HCEC 1CT (cell line): ENCODE results near the gene CACNA2D4.

Experiments
- DNase-seq: peaks from one replicate; pipeline ENCODE4 v3.0.0-alpha.2; 2017

Gene CACNA2D4

DNA sequence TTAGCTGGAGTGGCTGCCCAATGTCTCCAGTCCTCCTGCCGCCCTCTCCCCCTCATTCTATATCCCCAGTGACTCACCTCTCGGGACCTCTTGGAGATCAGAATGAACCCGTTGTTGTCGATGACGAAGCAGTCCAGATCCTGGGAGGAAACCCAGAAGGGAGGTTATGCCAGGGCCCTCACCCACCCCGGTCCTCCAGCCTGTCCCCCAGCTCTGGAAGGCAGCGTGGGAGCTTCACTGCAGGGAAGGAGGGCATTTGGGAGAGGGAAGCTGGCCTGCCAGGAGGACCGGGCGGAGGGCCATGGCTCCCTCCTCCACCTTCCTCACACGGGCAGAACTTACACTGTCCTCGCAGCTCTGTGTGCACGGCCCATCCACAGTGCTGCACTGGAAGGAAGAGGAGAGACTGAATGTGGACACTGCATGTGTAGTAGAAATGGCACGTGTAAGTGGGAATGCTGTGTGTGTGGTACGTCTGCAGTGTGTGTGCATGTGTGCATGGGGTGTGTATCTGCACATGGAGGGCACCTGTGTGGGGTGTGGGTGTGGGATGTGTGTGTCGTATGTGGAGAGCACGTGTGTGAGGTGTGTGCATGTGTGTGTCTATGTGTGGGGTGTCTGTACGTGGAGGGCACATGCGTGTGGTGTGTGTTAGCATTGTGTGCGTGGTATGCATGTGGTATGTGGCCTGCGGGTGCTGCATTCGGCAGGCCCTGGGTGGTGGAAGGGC is 108.1 kb downstream of the CACNA2D4 start:
- no peak for DNase-seq

DNA sequence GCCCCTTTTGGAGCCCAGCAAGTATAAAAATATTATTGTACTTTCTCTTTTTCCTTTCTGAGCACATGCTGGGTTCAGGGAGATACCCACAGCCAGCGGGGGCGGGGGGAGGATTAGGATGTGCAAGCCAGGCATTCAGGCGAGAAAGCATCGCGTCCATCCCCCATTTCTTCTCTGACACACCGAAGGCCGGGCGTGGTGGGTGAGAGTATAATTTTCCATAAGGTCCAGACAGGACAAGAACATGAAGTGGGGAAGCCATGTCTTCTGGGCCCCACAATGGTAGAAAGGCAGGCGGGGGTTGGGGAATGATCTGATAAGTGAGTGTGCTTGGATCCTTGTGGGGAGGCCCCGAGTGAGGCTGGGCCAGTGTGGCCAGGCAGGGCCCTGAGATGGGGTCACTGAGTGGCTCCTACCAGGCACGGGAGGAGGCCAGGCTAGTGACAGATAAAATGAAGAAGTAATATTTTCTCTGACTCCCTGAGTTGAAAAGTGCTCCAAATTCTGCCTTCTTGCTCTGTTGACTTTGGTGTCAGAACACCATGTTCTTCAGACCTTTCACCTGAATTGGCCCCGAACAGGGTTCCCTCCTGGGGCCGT is 108.8 kb downstream of the CACNA2D4 start:
- DNase-seq = no peak

GRCh38 chr12:1808798-1809480 is 109.5 kb downstream of the CACNA2D4 start:
- DNase-seq = no peak

GRCh38 chr12:1808036-1808797 is 110.2 kb downstream of the CACNA2D4 start:
- no peak for DNase-seq

- no peak for DNase-seq
Measured at GRCh38 chr12:1807087-1807860, 111.2 kb downstream of the CACNA2D4 start.

DNA sequence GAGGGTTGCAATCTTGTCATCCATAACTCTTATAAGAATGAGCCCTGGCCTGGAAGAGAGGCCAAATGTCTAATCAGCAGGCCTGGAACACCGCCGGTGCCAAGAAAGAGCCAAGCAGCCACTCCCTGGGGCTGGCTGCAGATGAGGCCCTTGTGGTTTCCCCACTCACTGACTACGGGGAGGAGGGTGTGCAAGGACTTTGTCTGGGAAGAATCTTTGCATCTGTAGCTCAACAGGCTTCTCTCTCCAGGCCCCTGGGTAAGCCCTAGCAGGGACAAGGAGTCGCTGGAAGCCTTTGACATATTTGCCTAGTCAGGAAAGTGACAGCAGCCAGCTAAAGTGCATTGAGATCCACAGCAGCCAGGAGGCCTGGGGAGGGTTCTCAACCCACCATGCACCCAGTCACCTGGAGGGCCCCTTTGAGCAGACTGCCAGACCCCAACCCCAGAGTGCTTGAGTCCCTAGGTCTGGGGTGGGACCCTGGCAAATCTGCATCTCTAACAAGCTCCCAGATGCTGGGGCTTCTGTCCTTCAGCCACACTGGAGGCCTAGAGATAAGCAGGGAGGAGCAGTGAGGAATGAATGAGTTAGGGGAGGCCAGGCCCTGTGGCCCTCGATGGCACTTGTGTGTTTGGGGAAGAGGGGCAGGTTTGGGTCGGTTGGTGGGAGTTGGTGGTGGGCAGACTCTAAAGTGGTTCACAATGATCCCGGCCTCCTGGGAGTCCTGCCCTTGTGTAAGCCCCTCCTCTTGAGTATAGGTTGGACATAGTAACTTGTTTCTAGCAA is 112.0 kb downstream of the CACNA2D4 start:
- DNase-seq = no peak

GRCh38 chr12:1805441-1806081 is 112.9 kb downstream of the CACNA2D4 start:
- DNase-seq = no peak

- peak; percentile 83 for DNase-seq
Measured at GRCh38 chr12:1804545-1805332, 113.7 kb downstream of the CACNA2D4 start.

- no peak for DNase-seq
Measured at GRCh38 chr12:1803736-1804135, 114.7 kb downstream of the CACNA2D4 start.

GRCh38 chr12:1801303-1801975 is 117.0 kb downstream of the CACNA2D4 start:
- DNase-seq = no peak

DNA sequence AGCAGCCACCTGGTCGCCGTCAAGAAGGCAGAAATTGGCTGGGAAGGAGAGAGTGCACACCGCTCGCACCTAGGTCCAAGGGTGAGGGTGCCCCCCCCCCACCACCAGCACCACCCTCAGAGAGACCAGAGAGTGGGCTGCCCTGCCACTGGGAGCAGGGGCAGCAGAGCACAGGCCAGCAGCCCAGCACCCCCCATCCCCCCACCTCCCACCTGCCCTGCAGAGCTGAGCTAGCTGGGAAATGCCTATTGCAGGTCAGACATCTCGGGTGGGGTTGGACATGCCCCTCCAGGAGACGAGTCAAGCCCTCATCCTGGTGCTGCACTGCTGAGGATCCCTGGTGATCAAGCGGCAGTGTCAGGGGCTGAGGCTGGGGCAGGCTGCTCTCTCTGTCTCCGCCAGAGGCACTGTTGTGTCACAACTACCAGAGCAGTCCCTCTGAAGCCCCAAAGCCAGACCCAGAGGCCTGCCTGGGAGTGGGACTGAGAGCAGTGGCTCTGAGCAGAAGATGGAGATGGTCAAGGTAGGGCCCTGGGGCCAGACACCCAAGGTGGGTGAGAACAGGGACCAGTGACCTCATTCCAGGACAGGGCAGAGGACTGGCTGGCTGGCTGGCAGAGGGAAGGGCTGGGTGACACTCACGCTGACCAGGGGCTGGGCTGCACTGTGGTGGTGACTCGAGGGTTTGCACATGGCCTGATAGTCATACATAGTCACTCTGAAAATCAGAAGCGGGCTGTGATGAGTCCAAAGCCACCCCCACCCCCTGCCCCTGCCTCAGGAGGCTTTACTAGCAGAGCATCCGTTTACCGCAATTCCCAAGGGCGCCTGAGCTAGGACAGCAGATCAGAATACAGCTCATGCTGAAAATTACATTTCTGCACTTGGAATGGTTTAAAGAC is 117.8 kb downstream of the CACNA2D4 start:
- DNase-seq = no peak

GRCh38 chr12:1799882-1800400 is 118.5 kb downstream of the CACNA2D4 start:
- DNase-seq = no peak

GRCh38 chr12:1799051-1799881 is 119.2 kb downstream of the CACNA2D4 start:
- no peak for DNase-seq

DNA sequence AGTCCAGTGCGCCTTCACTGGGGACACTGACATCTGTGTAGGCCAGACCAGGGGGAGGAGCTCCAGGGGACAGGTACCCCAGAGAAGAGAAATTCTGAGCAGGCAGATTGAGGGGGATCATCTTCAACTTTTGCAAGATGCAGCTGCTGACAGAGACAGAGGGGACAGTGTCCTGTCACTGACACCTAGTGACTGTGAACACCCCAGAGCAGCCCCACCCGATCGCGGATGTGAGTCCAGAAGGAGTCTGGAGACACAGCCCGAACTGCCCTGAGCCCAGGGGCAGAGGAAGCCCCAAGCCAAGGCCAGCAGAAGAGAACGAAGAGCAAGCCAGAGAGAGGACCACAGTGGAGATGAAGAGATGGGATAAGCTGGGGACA is 119.8 kb downstream of the CACNA2D4 start:
- no peak for DNase-seq

DNA sequence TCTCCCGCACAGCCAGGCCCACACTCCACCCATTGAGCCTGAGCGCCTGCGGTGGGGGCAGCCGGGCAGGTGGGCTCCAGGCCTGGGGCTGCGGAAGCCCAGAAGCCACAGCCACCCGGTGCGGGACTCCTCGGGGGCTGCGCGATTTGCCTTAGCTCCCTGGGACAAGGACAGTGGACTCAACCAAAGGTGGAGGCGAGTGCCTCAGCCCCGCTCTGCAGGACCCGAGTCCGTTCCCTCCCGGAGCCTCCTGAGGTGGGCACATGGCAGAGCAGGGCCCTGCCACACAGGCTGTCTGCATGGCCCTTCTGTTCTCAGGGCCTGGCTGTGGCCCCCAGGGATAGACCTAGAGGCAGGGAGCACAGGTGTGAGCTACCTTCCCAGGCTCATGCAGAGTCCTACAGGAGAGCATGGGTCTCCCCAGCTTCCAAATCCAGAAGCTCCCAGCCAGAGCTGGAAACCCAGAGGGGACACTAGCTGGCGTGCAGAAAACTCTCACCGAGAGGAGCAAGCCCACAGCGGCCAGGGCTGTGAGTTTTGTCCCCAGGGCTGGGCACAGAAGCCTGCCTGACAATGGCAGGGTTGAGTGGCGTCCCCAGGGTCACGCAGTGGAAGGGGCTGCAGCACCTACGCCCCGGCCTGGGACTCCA is 120.3 kb downstream of the CACNA2D4 start:
- DNase-seq = no peak

DNA sequence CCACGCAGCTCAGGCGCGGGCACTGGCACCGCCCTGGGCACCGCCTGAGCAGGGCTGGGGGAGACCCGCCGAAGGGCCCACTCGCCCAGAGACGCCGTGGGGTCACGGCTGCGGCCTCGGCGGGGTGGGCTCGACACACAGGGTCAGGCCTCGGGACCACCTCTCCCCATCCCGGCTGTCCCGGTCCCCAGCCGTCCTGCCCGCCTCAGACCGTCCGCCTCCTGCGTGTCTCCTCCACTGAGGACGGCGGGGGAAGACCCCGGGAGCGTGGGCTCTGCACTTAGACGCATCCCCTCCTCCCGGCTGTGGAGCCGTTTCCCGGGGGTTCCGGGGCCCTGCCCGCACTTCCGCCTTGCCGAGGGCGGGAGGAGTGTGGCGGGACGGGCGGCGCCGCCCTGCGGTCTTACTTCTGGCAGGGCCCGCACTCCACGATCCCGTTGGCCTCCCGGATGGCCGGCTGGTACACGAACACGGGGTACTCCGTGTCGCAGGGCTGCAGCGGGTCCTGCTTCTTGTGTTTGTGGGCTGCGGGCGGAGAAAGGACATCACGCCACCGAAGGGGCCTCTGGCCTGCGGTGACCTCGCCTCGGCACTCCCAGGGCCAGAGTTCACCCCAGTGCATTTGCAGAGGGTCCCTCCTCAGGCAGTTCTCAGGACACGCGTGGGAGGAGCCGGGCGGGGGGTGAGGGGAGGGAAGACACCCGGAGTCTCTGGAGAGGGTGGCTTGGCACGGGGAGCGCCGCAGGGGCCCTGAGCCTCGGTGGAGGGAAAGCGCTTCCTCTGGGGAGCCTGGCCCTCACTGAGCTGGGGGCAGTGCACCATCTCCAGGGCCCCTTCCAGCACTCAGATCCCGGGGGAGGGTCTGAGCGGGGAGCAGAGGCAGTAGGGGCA is 121.2 kb downstream of the CACNA2D4 start:
- DNase-seq = no peak
